ENCODE data around the gene STRADA.
A peak's percentile ranks its signal among the peaks of the same experiment; 100 is the strongest.

STRADA gene

GRCh38 chr17:63704259-63704576 lies 37.4 kb downstream of the STRADA start:
- Histone ChIP-seq H3K36me3 (peaks cover 58% of the 10 kb centered on the region), H3K27ac (peak overlapping the region; percentile 100), H3K4me1 (ENCODE audit: control insufficient read depth in 1 of 2, insufficient read depth in 1 of 2, low read depth in 1 of 2, low read length in 1 of 2) (peaks cover 38 to 39% of the 10 kb centered on the region in 2 experiments), H3K4me3 (ENCODE audit: low read depth in 1 of 2, low read length in 1 of 2) (no peak overlapping the region), H3K9me3 (no peaks in the 10 kb centered on the region), H3K27me3 (no peaks in the 10 kb centered on the region)
- TF ChIP-seq, protein P1, sequence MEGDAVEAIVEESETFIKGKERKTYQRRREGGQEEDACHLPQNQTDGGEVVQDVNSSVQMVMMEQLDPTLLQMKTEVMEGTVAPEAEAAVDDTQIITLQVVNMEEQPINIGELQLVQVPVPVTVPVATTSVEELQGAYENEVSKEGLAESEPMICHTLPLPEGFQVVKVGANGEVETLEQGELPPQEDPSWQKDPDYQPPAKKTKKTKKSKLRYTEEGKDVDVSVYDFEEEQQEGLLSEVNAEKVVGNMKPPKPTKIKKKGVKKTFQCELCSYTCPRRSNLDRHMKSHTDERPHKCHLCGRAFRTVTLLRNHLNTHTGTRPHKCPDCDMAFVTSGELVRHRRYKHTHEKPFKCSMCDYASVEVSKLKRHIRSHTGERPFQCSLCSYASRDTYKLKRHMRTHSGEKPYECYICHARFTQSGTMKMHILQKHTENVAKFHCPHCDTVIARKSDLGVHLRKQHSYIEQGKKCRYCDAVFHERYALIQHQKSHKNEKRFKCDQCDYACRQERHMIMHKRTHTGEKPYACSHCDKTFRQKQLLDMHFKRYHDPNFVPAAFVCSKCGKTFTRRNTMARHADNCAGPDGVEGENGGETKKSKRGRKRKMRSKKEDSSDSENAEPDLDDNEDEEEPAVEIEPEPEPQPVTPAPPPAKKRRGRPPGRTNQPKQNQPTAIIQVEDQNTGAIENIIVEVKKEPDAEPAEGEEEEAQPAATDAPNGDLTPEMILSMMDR (IDR thresholded peaks at IDR 0.05) = no peak

DNA sequence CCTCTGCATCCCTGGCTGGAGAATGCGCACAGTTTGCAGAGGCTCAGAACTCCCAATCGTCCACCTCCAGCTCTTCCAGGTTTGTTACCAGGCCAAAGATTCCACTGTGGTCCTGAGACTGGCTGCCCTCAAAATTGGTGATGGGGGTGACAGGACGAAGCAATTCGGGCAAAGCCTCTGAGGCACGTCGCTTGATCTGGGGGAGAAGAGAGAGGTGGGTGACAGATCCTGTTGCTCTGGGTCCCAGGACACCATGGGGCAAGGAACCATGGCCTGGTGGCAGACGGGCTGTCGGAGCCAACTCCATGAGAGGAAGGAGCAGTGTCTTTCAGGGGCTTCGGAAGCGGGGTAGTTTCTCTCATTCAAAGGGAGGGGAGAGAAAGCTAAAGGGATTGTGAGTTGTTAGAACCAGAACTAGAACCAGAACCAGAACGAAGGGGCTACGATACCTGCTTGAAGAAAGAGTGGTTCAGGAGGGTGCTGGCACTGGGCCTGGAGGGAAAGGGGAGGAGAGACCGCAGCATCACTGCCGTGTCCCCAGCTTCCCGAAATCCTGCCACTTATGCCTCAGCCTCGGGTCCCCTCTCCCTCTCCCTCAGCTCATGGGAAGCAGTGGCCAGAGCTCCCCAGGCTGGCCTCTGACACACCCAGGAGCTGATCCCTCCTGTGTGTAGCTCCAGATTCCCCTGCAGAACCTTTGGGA lies 37.9 kb downstream of the STRADA start:
- H3K9me3 ChIP-seq = no peaks in the 10 kb centered on the region
- H3K36me3 ChIP-seq = peaks cover 55% of the 10 kb centered on the region
- peaks cover 38 to 39% of the 10 kb centered on the region in 2 experiments for H3K4me1 ChIP-seq (ENCODE audit: control insufficient read depth in 1 of 2, insufficient read depth in 1 of 2, low read depth in 1 of 2, low read length in 1 of 2)
- TF ChIP-seq, protein P1 (IDR thresholded peaks at IDR 0.05) = no peak
- no peak overlapping the region for H3K4me3 ChIP-seq (ENCODE audit: low read depth in 1 of 2, low read length in 1 of 2)
- peak overlapping the region; percentile 100 for H3K27ac ChIP-seq
- H3K27me3 ChIP-seq = no peaks in the 10 kb centered on the region

GRCh38 chr17:63703029-63703428 lies 38.6 kb downstream of the STRADA start:
- H3K27ac ChIP-seq = peak overlapping the region; percentile 100
- TF ChIP-seq, protein P1 (IDR thresholded peaks at IDR 0.05) = no peak
- H3K27me3 ChIP-seq = no peaks in the 10 kb centered on the region
- H3K36me3 ChIP-seq = peaks cover 55% of the 10 kb centered on the region
- H3K9me3 ChIP-seq = no peaks in the 10 kb centered on the region
- peak overlapping the region; percentile 73 to 98 for H3K4me3 ChIP-seq (ENCODE audit: low read depth in 1 of 2, low read length in 1 of 2)
- H3K4me1 ChIP-seq (ENCODE audit: control insufficient read depth in 1 of 2, insufficient read depth in 1 of 2, low read depth in 1 of 2, low read length in 1 of 2) = peaks cover 38 to 43% of the 10 kb centered on the region in 2 experiments

- TF ChIP-seq, protein P1 (IDR thresholded peaks at IDR 0.05) = no peak
- peak overlapping the region; percentile 100 for H3K27ac ChIP-seq
- peak overlapping the region; percentile 73 to 98 for H3K4me3 ChIP-seq (ENCODE audit: low read depth in 1 of 2, low read length in 1 of 2)
- peaks cover 56% of the 10 kb centered on the region for H3K36me3 ChIP-seq
- H3K4me1 ChIP-seq (ENCODE audit: control insufficient read depth in 1 of 2, insufficient read depth in 1 of 2, low read depth in 1 of 2, low read length in 1 of 2) = peaks cover 40 to 47% of the 10 kb centered on the region in 2 experiments
- no peaks in the 10 kb centered on the region for H3K27me3 ChIP-seq
- no peaks in the 10 kb centered on the region for H3K9me3 ChIP-seq
These were observed 38.9 kb downstream of the STRADA start for GRCh38 chr17:63702721-63703015.

- H3K4me1 ChIP-seq (ENCODE audit: control insufficient read depth in 1 of 2, insufficient read depth in 1 of 2, low read depth in 1 of 2, low read length in 1 of 2) = peaks cover 46 to 53% of the 10 kb centered on the region in 2 experiments
- H3K36me3 ChIP-seq = peaks cover 58% of the 10 kb centered on the region
- H3K27ac ChIP-seq = peak overlapping the region; percentile 100
- TF ChIP-seq, protein P1 (IDR thresholded peaks at IDR 0.05) = no peak
- H3K4me3 ChIP-seq (ENCODE audit: low read depth in 1 of 2, low read length in 1 of 2) = peak overlapping the region; percentile 73 to 98
- no peaks in the 10 kb centered on the region for H3K27me3 ChIP-seq
- H3K9me3 ChIP-seq = no peaks in the 10 kb centered on the region
These were observed 39.5 kb downstream of the STRADA start for GRCh38 chr17:63701868-63702720.
